Myocyte (in vitro differentiated cells): Measurements from ENCODE around the gene IGSF11. TPM values are rescaled to one million over a fixed set of nuclear protein-coding genes. Genes with fewer than 3 reads are reported as not detected.
A peak's percentile ranks its signal among the peaks of the same experiment; 100 is the strongest.

Experiments used
- DNase-seq: peaks from one replicate; pipeline ENCODE4 v3.0.0-alpha.2; 2012; ENCODE audit warnings: low read depth
- total RNA-seq: library from RNA; depleted of rRNA; stranded (reverse); fragments of >200 nt; gene quantifications from 2 replicates; pipeline ENCODE4 v1.2.3, GENCODE V29; 2014

The IGSF11 gene
- total RNA-seq, 1 donor from 2014 or later, result 0.27 TPM

DNA sequence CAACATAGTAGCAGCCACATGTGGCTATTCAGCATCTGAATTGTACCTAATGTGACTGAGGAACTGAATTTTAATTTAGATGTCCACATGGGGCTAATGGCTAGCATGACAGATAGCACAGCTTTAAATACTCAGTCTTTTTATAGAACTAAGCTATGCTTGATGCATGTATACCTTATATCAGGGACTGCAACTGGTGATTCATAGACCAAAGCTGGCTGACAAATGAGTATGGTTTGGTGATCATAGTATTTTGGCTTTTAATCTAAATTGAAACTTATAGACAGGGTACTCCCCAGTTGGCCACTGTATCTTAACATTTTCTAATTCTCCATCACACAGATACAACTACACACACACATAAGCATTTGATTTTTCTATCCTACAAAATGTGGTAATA lies 83.6 kb downstream of the IGSF11 start:
- DNase-seq, result no peak

DNA sequence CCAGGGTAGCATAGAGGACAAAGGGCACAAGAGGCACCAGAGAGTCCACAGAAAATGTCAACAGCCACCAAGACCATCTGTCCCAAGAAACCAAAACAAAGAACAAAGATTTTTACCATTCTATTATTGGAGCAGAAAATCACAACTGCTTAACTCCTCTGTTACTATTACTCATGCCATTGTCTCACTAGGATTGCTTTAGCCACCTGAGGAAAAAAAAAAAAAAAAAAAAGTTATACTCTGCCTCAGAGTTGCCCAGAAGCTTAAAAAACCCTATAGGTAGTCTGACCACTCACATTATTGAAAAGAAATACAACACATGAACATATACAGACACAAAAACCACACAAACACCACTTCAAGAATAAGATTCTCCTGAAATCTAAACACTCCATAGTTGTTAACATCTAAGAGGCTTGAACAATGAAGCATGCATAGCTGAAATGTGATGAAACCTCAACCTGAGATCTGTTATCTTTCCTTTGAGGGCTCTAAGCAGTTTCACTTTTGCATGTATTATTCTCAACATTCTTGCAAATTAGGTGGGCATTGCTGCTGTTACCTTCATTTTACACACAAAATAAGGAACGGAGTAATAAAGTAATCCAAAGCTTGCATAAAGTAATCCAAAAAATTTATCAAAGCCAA lies 85.4 kb downstream of the IGSF11 start:
- DNase-seq, result no peak

DNA sequence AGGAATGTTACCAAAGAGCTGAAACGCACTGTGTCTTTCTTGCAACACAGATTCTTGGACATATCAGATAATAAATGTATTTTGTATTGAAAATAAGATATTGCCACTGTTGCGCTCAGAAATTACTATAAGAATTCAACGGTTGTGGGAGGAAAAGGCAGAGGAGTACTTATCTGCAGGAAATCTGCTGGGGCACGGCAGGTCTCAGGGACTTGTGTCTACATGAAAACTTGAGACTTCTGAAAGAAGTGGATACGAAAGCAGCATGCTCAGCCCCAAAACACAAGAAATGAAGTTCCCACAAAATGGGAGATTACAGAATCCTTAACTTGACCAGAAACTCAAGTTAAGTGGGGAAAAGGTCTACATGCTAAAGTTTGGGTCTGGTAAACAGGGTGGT lies 86.5 kb downstream of the IGSF11 start:
- no peak for DNase-seq

DNA sequence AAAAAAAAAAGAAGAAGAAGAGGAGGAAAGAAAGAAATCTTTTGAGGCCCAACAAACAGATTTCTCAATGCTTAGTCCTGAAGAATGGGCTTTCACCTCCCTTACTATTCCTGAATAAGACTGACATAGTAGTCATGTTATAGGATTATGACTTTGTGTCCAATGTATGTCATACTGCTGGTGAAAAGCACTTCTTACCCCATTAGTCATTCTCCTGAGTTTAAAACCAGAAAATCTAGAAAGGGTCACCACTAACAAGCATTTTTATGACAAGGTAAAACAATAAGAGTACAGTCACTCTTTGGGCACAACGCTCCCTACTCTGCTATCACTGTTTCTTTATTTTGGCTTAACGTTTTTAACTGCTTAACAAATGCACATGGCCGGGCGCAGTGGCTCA lies 88.2 kb downstream of the IGSF11 start:
- DNase-seq, result no peak

DNA sequence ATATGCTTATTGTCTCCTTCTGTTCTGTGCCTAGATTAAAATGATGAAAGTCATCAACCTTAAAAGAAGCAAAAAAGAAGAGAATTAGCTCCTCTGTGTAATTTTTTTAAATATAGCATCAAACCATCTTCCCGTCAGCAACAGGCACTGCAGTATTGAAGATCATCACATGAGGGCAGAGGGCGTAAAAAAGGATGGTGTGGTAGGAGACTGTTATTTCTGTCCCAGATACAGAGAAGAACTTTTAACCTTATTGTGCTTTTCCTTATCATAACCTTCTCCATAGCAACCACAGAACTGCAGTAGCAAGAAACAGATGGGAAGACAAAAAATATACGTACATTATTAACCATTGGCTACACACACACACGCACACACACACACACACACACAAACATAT lies 88.8 kb downstream of the IGSF11 start:
- no peak for DNase-seq

DNA sequence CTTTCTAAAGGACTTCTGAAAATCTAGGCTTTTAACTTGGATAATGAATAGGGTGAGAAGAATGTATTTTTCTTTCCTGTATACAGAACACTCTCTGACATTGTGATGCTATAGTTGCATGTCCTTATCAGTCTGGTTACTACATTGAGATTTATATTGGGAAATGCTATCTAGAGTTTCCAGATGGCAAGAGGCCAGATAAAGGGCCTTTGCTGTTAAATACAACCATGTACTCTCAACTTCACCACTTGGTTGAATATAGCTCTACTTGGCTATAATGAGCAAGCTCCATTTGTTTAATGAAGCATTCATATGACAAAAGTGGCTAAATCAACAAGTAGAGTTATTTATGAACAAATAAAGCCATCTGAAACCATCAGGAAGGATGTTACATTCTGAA lies 91.0 kb downstream of the IGSF11 start:
- no peak for DNase-seq

DNA sequence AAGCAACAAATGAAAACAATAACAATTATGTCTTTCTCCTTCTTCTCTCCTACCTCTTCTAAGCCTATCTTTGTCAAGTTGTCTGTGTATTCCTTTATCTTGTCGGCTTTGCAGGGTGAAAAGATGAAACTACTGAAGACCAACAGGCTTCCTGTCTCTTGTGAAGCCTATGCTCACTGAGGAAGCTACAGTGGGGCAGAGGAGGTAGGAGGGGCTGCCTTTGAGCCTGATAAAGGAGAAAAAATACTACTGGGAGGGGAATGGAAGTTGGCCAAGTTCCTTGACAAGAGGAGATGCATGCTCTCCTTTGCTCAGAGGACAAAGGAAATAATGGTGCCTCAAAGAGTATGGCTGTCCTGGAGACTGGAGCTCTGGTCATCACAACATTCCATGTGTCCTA lies 92.0 kb downstream of the IGSF11 start:
- no peak for DNase-seq

DNA sequence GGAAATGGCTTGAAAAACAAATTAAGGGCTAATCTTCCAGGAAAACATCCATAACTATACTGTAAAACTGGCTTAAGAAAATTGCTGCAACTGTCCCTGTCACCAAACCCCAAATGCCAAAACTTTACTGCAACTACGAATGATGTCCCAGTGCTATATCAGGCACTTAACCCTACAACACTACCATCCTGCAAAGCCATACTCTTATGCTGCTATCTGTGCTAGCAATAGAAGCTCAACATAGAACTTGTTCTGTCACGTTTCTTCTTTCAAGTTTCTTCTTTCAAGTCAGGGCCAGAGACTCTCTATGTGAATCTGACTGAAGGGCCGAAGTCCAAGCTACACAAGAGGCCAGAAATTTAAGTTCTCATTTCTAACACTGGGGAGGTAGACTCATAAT lies 92.5 kb downstream of the IGSF11 start:
- no peak for DNase-seq

DNA sequence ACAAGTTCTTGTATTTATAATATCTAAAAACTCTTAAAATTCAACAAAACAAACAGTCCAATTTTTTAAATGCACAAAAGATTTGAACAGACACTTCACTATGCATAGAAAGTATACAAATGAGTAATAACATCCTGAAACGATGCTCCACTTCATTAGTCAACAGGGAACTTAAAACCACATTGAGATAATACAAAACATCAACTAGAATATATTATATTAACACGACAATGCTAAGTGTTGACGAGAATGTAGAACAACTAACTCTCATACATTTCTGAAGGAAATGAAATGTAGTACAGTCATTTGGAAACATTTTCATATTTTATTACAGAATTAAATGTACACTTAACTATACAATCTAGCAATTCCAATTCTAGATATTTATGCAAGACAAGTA lies 93.4 kb downstream of the IGSF11 start:
- no peak for DNase-seq

DNA sequence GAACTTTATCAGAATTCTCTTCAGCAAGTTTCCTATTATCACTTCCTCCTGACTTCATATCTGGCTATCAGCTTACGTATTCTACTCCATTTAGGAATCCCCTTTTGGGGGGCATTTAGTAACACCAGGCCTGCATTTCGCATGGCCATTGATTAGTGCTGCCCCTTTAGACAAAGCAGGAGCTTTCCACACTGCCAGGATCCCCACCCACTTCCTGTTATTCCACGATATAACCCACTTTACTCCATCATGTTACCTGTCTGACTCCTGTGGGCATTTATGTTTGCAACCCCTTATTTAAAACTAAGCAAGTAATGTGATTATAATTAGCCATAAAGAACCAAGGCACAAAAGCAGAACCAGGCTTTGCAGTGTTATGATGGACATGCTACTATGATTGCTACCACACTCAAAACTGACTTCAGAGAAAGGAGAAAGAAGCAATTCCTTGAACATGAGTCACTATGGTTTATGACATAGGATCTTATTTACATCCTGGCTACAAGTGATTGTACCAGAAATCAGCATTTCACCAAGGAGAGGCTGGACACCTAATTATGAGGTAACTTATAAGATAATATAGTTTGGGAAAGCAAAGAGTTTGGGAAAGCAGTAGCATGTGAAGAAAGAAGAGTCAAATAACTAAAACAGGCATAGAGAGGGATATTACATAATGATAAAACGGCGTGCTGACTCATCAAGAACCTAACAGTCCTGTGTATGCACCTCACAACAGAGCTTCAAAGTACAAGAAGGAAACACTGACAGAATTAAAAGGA lies 96.3 kb downstream of the IGSF11 start:
- no peak for DNase-seq

DNA sequence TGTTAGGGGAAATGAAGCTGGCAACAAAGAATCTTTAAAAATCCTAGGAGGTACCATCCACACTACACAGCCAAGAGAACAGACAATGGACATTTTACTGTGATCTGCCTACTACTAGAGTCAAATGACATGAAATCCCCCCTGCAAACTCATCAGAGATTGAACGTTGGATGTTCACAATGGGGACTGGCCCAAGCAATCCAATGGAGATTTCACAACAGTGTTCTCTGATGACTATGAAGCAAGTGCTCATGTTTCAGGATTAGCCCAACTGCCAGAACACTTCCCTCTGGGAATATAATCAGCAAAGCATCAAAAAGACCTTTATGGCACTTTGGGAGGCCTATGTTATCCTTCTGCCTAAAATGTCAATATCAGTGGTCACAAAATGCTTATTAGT lies 97.8 kb downstream of the IGSF11 start:
- no peak for DNase-seq

DNA sequence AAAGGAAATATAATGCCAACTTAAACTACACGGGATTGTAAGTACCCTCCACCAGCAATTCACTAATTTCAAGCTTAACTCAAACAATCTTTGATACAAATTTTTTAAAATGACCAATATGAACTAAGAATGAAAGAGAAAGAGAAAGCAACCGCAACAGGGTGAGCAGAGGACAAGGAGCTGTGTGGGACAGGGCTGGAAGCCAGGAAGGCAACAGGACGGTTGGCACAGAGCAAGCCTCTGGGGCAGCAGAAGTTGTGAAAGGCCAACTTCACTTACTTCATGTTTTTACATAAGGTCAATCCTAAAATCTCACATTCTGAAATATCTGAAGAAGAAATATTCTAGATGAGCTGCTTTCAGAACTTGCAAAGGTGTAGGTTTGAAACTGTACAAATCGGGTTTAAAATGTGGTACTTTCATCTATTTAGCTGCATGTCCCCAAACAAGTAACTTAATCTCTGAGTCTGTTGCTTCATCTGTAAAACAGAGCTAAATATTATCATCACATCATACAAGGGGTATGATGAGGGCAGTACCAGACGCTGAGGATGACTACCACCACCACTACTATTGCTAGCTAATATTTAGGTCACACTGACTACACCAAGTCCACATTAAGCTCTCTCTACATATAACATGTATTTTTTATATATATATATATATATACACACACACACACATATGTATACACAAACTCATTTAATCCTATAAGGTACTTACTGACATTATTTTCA lies 101.7 kb downstream of the IGSF11 start:
- DNase-seq, result peak; percentile 11

DNA sequence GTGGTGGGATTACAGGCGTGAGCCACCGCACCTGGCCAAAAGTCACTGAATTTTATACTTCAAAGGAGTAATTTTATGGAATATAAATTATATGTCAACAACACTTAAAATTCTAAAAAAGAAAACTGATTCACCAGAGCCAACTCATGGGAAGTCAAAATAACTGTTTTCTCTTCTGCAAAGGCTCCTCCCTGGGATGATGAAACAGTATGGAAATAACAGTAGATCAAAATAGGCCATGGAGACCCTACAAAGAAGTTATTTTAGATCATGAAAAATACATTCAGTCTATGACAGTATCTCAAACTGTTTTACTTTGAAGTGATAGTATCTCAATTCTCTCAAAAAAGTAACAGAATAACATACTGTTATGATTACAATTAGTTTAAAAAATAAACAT lies 102.7 kb downstream of the IGSF11 start:
- no peak for DNase-seq

DNA sequence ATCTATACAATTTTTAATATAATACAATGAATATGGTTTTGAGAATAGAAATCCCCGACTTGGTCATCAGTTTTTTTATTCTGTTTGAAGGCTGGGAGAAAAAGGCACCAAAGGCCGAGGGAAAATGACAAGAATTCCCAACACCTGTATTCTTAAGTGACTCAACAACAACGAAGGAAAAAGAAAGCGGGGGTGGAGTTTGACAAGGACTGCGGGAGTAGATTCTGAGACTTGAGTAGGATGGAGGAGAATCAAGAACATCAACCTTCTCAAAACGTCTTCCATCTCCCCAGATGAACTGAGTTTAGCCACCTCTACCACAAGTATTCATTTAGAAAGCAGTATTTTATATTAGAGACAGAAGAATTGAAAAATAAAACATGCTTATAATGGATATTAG lies 107.2 kb downstream of the IGSF11 start:
- DNase-seq, result no peak

DNA sequence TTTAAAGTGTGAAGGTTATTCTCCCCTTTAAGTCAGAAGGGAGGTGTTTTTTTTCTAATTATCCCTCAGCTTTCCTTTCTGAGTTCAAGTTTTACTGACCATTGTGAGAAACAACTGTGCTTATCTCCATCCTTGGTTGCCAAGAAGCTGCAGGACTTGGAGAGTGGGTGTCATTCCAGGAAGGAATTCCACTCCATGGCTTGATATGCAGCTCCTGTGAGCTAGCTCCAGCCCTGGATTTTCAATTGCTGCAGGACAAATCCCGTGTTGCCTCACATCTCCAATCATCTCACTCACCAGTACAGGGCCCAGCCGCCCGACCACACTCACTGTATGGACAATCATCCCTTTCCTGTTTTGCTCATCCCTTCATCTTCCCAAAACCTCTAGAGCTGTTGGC lies 122.5 kb downstream of the IGSF11 start:
- DNase-seq, result no peak

DNA sequence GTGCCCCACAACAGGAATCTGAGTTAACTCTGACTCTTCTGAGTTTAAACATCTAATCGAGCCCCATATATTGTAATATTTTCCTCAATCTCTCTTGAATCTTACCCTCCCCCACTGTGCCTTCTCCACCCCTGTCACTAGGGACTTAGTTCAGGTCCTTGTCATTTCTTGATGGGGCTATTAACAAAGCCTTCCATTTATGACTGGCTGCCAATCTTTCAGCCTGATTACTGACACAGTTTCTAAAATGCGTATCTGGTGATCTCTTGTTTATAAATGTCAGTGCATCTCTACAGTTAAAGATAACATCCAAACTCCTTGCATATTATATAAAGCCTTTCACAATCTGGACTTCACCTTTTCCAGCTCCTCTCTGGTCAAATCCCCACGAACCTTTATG lies 124.3 kb downstream of the IGSF11 start:
- DNase-seq, result no peak

DNA sequence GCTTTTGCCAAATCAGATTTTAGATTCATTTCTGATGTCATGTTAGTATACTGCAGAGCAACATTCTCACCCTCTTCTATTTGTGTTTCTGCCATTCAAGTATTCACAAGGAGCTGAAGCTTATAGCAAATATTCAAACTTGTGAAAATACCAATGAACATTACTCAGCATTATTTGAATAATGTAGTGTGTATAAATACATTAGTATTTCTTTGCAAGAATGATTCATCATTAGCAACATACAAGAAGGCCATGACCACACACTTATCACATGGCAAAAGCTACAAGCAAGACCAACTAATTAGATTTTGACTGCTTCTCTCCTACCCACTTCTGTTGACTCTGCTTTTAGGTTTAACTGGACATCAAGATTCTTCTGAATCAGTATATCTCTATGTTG lies 124.9 kb downstream of the IGSF11 start:
- DNase-seq, result no peak

DNA sequence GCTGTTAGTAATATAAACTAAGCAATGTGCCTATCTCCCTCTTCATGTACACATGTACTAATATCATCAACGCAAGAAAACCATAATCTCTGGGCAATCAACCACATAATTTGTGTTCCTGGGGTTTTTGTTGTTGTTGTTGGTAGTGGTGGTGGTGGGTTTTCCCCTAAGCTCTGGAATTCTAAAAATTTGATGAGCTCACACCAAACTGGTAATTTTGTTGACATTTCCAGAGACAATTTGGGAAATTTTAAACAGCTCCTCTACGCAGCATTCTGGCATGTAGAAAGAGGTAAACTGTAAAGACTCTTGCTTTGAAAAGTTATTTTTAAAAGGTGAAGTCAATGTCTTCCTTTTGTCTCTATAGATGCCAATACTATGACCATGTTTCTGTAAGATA lies 126.7 kb downstream of the IGSF11 start:
- DNase-seq, result no peak

DNA sequence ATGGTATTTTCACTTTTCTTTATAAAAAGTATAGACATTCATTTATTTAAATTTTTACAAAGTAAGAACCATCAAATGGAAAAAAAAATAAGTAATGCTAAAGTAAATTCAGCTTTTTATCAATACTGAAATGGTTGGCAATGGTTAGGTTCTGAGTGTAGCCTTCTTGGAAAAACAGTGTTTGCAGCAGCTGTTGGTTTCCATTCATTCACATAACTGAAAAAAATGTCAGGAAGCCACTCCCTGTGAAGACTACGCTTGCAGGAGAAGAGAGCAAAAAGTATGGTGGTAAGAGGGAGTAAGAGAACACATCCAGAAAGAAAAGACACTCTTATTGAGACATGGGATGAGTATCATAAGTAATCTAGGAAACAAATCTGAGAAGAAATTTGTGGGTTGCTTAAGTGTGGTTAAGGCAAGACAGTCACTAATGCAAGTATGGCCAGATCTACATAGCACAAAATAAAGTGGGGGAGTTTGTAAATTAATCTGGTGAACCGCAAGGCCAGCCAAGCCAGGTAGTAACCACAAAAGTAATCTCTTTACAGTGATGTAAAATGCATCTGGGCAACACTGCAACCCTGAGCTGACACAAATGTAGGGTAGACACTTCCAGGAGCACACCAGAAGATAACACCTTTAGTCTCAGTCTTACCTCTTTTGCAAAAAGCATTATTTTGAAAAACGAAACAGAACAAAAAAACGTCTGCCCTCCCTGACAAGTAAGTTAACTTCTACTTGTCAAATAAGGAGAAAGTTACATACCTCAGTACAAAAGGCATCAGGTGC lies 133.7 kb downstream of the IGSF11 start:
- no peak for DNase-seq

DNA sequence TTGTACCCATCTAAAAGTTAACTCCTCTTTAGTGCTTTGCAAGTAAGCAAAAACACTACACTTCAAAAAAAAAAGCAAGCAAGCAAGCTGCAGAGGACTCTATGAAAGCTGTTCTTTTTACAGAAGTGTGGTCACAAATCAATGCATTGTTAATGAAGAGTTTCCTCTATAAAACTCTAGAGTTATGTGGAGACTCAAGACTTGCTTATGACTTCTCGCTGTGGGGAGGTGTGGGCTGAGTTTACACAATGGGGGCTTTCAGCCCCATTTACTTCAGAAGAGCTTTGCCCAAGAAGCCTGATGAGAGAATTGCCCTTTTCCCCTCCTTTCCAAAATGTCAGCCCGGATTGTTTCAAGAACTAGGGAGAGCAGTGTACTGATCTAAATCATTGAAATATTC lies 144.4 kb downstream of the IGSF11 start:
- DNase-seq, result no peak

DNA sequence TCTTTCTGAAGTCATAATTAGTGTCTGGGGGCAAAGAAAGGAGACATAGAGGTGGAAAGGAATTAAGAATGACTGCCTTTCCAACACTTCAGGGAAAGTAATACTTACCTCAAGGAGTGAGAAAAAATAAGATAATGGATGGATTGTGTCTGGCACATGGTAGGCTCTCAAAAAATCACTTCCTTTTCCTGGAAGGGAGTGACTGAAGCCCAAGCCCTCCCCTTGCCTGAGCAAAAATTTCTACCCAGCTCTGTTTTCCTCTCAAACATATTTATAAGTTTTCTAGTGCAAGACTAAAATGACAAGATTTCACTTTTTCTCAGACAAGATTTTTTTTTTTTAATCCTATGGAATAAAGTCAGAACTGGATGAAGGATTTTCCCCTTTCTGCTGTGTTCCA lies 145.0 kb downstream of the IGSF11 start:
- no peak for DNase-seq

DNA sequence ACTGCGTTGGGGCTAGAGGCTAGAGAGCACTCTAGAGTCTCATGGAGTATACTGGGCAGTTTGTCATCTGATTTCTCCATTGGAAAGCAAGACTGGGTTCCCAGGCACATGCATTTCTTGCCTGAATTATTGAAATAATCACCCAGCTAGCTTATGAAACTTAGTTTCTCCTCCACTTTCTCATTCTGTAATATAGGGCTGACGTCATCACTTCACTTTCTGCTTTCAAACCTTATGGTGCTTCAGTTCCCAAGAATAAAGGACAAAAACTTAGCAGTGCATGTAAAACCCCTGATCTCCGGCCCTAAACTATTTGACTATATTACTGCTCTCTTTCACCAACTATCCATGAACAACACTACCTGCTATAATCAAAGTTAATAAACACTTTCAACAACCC lies 147.9 kb downstream of the IGSF11 start:
- DNase-seq, result no peak
